Effector memory CD4-positive, alpha-beta T cell (primary cell): Measurements from ENCODE around the gene TRPV4.

Source experiments
- DNase-seq, 3 donors: peaks; one replicate each; pipeline ENCODE4 v3.0.0-alpha.2; 2020
- H3K27ac ChIP-seq: 2 replicates; pipeline ENCODE4 v1.7.0; 2013; ENCODE audit warnings: mild to moderate bottlenecking, low read length, moderate library complexity; ENCODE audit not compliant: insufficient read depth, poor library complexity, severe bottlenecking
- H3K27me3 ChIP-seq: replicated peaks from 2 replicates; pipeline ENCODE4 v1.7.0; 2013; ENCODE audit warnings: mild to moderate bottlenecking, low read length; ENCODE audit not compliant: insufficient read depth, control insufficient read depth, poor library complexity, severe bottlenecking
- H3K36me3 ChIP-seq: 2 replicates; pipeline ENCODE4 v1.7.0; 2013; ENCODE audit warnings: mild to moderate bottlenecking, low read length, moderate library complexity; ENCODE audit not compliant: control insufficient read depth, insufficient read depth
- H3K4me1 ChIP-seq: 2 replicates; pipeline ENCODE4 v1.7.0; 2013; ENCODE audit warnings: low read length, mild to moderate bottlenecking; ENCODE audit not compliant: control insufficient read depth, insufficient read depth, poor library complexity, severe bottlenecking
- H3K4me3 ChIP-seq: 2 replicates; pipeline ENCODE4 v1.7.0; 2013; ENCODE audit warnings: low read length, low read depth, mild to moderate bottlenecking; ENCODE audit not compliant: insufficient read depth, poor library complexity, severe bottlenecking
- H3K9me3 ChIP-seq: 2 replicates; pipeline ENCODE4 v1.7.0; 2013; ENCODE audit warnings: mild to moderate bottlenecking, low read length, moderate library complexity; ENCODE audit not compliant: control insufficient read depth

Gene TRPV4

DNA sequence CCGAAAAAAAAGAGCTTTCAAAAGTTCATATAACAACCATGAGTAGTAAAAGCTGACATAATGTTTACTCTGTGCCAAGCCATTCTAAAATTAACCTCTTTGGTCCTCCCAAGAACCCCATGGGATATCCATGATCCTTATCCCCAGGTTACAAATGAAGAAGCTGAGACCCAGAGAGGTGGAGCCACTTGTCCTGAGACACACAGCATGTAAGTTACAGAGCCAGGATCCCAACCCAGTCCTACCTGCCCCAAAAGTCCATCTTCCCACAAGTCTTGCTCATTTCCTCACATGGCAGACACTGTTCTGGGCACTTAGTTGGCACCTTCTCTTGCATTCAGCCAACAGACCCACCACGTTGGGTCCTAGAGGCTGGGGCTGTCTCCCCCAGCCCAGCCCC, 37.1 kb downstream of the TRPV4 start:
- Histone ChIP-seq H3K9me3 (no peaks in the 10 kb centered on the region), H3K27ac (no peak overlapping the region), H3K27me3 (no peaks in the 10 kb centered on the region), H3K36me3 (no peaks in the 10 kb centered on the region), H3K4me1 (no peaks in the 10 kb centered on the region), H3K4me3 (no peak overlapping the region)
- no peak for DNase-seq

DNA sequence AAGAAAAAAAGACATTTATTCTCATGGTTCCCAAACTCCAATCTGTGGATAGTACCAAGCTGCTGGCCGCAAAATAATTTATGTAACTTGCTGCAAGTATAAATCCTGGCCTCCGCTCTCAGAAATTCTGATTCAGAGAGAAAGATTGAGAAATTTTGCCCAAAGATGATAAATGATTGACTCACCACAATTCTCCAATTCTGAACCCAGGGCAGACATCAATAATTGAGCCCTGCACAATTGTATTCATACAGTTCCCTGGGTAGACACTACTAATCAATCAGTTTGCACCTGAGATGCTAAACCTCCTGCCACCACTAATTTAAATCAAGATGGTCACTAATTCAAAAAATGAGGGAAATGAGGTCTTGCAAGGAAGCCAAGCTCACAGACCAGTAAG, 38.2 kb downstream of the TRPV4 start:
- DNase-seq = no peak
- no peaks in the 10 kb centered on the region for H3K4me1 ChIP-seq
- no peaks in the 10 kb centered on the region for H3K27me3 ChIP-seq
- no peak overlapping the region for H3K27ac ChIP-seq
- no peak overlapping the region for H3K4me3 ChIP-seq
- H3K9me3 ChIP-seq = no peaks in the 10 kb centered on the region
- H3K36me3 ChIP-seq = no peaks in the 10 kb centered on the region

DNA sequence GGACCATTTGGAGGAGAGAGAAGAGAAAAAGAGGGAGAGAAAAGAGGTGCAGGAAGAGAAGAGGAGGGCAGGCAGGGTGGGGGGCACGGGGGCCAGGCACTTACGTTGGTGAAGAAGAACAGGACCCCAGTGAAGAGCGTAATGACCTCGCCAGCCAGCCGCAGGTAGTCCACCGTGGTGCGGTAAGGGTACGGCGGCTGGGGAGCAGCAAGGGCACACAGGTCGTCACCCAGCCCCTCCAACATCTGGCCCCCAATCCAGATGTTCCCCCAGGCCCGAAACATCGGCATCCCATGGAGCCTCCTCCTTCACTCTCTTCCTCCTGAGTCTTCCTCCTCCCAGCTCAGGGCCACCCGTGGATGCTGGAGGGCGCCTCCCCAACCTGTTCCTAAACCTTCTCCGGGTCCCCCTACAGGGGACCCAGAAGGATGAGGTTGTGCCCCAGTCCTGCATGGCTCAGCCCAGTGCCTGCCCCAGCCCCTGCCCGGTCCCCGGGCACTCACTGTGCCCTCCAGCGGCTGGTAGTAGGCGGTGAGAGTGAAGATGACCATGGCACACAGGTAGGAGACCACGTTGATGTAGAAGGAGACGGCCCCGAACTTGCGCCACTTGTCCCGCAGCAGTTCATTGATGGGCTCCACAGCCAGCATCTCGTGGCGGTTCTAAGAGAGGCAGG, 39.2 kb downstream of the TRPV4 start:
- Histone ChIP-seq H3K27ac (no peak overlapping the region), H3K4me3 (no peak overlapping the region), H3K36me3 (no peaks in the 10 kb centered on the region), H3K27me3 (no peaks in the 10 kb centered on the region), H3K9me3 (no peaks in the 10 kb centered on the region), H3K4me1 (no peaks in the 10 kb centered on the region)
- DNase-seq = no peak

DNA sequence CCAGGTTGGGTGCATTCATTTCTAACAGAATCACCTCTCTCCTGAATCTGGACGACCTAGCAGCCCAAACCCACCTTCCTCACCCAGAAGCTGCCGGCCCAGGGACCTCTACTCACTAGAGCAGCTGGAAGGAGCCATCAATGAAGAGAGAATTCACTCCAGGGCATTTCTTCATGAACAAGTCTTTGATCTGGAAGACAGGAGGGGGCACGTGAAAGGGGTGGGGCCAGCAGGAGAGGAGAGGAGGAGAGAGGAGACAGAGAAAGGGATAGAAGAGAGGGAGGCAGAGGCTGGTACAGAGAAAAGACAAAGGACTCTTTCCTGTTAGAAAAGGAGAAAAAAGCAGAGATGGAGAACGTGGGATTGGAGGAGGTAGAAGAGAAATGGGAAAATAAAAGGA, 39.8 kb downstream of the TRPV4 start:
- no peak overlapping the region for H3K4me3 ChIP-seq
- no peaks in the 10 kb centered on the region for H3K27me3 ChIP-seq
- no peaks in the 10 kb centered on the region for H3K9me3 ChIP-seq
- no peaks in the 10 kb centered on the region for H3K36me3 ChIP-seq
- no peaks in the 10 kb centered on the region for H3K4me1 ChIP-seq
- no peak for DNase-seq
- no peak overlapping the region for H3K27ac ChIP-seq

DNA sequence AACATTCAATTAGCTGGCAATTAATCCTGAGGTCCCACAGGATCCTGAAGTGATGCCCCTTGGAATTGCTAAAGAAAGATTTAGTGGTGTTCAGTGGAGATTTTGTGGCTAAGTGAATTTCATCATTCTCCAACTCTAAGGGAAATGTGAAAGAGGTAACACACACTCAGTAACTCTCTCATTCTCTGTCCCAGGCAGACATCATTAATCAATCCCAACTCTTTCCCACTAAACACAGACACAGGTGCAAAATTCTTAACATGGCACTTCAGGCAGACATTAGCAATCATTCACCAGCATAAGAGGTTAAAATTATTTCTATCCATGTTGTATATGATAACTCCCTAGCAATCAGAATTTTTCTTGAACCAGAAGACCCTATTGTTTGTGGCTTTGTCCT, 40.2 kb downstream of the TRPV4 start:
- no peak for DNase-seq
- Histone ChIP-seq H3K9me3 (no peaks in the 10 kb centered on the region), H3K4me3 (no peak overlapping the region), H3K4me1 (no peaks in the 10 kb centered on the region), H3K27me3 (no peaks in the 10 kb centered on the region), H3K36me3 (no peaks in the 10 kb centered on the region), H3K27ac (no peak overlapping the region)

DNA sequence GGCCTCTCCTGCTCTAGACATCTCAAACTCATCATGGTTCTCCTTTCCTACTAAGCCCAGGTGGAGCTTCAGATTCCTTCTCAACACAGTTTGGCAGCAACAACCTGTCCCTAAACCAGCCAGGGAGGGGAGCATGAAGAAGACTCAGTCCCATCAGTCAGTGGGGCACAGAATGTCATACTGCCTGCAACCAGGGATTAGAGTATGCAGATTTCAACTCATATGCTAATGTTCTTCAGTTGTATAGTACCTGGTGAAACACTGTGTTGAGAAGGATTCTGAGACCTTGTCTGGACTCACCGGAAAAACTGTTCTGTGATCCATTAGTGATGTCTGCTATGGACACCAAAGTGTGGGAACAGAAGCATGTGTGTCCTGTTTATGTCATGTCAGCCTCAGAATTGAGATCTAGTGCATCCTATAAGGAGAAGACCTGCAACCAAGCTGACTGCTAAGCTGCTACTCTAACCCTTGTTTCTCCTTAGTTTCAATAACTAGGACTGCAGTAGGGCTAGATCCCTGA, 43.6 kb downstream of the TRPV4 start:
- H3K4me1 ChIP-seq = no peaks in the 10 kb centered on the region
- no peaks in the 10 kb centered on the region for H3K9me3 ChIP-seq
- H3K27me3 ChIP-seq = no peaks in the 10 kb centered on the region
- H3K36me3 ChIP-seq = no peaks in the 10 kb centered on the region
- DNase-seq = no peak
- no peak overlapping the region for H3K4me3 ChIP-seq
- H3K27ac ChIP-seq = no peak overlapping the region

DNA sequence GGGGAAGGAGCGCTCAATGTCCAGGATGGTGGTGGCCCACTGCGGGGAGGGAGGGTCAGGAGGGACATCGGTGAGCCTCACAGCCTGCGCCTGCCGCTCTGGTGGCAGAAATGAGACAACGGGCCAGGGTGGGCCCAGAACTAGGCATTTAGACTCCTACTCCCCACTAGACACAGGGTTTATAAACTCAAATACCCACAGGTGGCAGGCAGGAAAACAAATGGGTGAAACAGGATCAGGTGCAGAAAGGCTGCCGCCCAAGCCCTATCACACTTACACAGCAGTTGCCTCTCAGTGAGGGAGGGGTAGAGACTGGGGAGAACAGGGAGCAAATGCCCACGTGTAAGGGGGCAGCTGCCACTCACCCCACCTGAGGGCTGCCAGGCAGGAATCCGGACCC, 46.4 kb downstream of the TRPV4 start:
- no peaks in the 10 kb centered on the region for H3K36me3 ChIP-seq
- H3K27me3 ChIP-seq = no peaks in the 10 kb centered on the region
- H3K4me3 ChIP-seq = no peak overlapping the region
- H3K9me3 ChIP-seq = no peaks in the 10 kb centered on the region
- no peak overlapping the region for H3K27ac ChIP-seq
- H3K4me1 ChIP-seq = no peaks in the 10 kb centered on the region
- DNase-seq = no peak

DNA sequence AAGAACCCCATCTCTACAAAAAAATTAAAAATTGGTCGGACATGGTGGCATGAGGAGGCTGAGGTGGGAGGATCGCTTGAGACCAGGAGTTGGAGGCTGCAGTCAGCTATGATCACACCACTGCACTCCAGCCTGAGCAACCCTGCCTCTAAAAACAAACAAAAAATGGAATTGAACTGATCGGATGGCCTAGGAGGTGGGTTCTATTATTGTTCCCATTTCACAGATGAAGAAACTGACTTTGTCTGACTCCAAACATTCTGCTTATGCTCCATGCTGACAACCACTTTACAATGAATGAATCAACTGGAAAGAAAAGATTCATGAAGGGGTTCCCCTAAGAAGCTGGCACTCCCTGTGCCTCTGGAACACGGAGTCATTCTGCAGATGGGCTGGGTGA, 47.3 kb downstream of the TRPV4 start:
- no peak overlapping the region for H3K27ac ChIP-seq
- no peaks in the 10 kb centered on the region for H3K36me3 ChIP-seq
- no peaks in the 10 kb centered on the region for H3K27me3 ChIP-seq
- no peaks in the 10 kb centered on the region for H3K9me3 ChIP-seq
- no peaks in the 10 kb centered on the region for H3K4me1 ChIP-seq
- H3K4me3 ChIP-seq = no peak overlapping the region
- DNase-seq = no peak

DNA sequence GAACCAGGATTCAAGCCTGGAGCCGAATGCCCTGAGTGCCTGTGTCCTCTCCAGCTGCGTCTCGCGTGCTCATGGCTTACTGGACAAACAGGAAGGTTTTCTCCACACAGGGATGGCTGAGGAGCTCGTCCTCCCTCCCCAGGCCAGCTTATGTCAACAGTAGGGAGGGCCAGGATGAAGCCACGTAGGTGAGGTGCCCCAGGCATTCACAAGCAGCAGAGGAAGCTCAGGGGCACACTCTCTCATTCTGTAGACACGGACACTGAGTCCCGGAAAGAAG, 49.3 kb downstream of the TRPV4 start:
- no peaks in the 10 kb centered on the region for H3K4me1 ChIP-seq
- H3K9me3 ChIP-seq = no peaks in the 10 kb centered on the region
- no peak for DNase-seq
- H3K27me3 ChIP-seq = no peaks in the 10 kb centered on the region
- no peaks in the 10 kb centered on the region for H3K36me3 ChIP-seq
- H3K4me3 ChIP-seq = no peak overlapping the region
- H3K27ac ChIP-seq = no peak overlapping the region

DNA sequence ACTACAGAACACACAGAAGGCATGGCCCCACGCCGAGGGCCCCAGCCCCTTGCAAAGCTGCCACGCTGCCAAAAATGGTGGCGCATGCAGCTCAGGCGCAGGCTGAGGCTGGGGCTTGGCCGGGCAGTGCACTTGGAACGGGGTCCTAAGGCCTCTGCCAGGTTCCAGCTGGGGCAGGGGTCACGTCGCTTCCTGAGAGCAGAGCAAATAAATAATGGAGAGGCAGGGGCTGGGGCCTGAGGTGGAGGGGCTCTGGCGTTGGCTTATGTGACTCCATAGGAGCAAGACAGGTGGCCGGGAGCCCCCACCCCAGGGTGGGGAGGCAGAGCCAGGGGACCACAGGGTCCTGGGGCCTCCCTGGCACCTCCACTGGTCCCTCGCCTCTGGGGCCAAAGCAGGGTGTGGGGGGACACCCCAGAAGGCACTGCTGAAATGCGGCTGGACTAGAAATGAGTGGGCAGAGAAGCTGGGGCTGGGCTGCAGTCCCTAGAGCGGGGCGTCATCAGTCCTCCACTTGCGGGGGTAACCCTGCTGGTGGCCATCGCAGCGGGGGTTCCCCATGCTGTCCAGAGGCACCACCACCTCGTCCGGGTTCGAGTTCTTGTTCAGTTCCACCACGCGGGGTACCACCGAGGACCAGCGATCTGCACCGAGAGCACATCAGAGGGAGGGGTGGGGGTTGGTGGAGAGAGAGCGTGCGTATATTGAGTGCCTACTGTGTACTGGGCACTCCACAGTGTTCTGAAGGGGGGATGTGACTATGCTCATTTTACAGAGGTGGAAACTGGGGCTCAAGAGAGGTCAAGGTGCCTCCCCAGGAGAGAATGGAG, 49.8 kb downstream of the TRPV4 start:
- Histone ChIP-seq H3K4me3 (no peak overlapping the region), H3K36me3 (no peaks in the 10 kb centered on the region), H3K27ac (no peak overlapping the region), H3K9me3 (no peaks in the 10 kb centered on the region), H3K4me1 (no peaks in the 10 kb centered on the region), H3K27me3 (no peaks in the 10 kb centered on the region)
- DNase-seq = no peak
